ENCODE data around the gene WEE2.
"Not testable (repeated sequence)": the region's sequence is repeated elsewhere in the genome, so short reads cannot be mapped to it uniquely, and the experiment has no call there.

Gene WEE2

GRCh38 chr7:141714571-141714970, 6.4 kb downstream of the WEE2 start:
- no peak for DNase-seq (ENCODE audit: low read depth in 2 of 2)

GRCh38 chr7:141715018-141715417, 6.9 kb downstream of the WEE2 start:
- DNase-seq (ENCODE audit: low read depth in 2 of 2), result no peak

DNA sequence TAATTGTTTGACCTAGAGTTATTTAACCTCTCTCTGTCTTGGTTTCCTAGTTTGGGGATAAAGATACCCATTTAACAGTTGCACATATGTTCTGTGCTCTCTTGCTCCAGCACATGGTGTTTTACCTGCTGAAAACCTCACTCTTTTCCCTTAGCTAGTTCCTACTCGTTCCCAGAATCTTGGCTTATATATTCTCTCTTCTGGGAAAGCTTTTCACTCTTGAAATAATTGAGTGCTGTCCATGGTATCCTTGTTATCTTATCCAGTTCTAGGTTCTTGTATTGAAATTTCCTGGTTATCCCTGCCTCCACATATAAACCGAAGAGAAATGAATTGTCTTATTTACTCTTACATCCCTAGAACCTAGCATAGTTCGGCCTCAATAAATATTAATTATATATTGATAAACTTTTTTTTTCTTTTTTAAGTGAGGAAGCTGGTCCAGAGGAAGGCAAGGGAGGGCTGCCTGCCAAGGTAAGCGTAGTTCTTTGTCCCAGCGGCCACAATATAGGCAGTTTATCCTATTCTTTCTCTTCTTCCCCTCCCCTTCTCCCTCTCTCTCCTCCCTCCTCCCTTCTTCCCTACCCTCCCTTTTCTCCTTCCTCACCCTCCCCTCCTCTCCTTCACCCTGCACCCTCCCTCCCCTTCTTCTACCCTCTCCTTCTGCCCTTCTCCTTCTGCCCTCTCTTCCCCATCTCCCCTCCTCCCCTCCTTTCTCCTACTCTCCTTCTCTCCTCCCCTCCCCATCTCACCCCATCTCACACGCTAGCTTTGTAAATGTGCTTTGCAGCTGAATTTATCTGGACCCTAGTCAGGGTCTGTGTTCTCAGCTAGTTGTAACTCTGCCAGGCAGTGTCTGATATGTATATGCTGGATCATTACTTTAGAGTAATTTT, 7.9 kb downstream of the WEE2 start:
- DNase-seq (ENCODE audit: low read depth in 2 of 2), result no peak

DNA sequence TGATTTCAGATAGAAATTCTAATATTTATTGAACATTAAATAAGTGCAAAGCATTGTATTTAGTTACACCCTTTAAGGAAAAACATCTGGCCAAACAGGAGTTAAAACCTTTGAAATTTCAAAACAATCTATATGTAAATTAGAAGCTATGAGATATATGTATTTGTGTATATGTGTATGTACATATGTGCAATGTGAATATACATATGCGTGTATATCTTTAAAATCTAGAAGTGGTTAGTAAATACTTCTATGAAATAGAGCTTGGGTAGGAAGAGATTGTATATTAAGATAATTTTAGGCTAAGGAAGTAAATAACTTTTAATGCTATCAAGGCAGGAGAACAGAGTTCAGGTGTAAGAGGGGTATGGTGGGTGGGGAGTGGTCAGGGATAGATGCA, 9.3 kb downstream of the WEE2 start:
- DNase-seq (ENCODE audit: low read depth in 2 of 2), result no peak

DNA sequence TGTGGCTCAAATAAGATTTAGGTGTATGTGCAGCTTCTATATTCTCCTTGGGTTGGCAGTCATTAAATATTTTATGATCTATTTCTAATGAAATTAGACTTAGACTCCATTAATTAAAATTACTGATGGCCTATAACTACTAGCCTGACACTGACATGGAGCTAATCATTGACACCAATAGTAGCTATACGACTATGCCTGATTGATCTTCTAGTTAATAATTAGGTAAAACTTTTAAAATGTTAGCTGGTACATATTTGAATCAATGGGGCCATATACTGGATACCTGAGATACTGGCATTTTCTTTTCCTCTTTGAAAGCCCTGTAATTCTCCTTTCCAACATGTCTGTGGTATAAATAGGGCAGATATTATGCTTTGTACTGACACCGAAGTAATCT, 14.4 kb downstream of the WEE2 start:
- DNase-seq (ENCODE audit: low read depth in 2 of 2), result no peak

DNA sequence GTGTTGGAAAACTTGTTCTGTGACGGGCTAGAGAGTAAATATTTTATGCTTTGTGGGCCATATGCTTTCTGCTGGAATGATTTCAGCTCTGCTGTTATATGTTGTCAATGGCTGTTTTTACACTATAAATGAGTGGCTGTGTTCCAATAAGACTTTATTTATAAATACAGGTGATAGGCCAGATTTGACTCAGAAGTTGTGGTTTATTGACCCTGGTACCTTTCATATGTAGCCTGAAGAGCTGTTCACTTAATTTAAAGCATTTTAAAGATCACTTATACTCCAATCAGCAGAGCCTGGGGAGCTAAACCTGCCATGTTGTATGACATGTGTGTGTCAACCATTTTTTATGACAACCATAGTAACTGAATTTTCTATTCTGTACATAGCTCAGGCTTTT, 20.9 kb downstream of the WEE2 start:
- DNase-seq (ENCODE audit: low read depth in 2 of 2), result no peak

DNA sequence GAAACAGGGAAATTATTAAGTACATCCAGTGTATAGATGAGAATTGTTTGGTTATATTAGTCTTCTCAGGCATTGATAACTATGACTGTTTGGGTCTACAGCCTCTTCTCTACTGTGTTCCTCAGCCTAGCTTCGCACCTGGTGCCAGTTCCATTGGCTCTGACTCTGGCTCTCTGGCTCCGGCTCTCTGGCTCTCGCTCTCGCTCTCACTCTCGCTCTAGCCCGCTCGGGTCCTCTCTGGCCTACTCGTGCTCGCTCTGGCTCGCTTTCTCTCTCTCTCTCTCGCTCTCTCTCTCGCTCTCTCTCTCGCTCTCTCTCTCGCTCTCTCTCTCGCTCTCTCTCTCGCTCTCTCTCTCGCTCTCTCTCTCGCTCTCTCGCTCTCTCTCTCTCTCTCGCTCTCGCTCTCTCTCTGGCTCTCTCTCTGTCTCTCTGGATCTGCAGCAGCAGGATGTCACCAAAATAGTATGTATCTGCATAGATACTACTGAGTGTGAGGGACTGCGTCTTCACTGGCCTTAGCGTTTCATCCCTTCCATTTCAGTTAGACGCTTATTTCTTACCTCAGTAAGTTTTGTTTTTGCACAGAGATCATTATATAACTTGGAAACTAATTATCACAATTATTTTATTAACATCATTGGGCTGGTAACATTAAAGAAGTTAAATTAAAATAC, 23.5 kb downstream of the WEE2 start:
- DNase-seq (ENCODE audit: low read depth in 2 of 2), result no peak

- DNase-seq (ENCODE audit: low read depth in 2 of 2), result no peak
These were observed 29.1 kb downstream of the WEE2 start for GRCh38 chr7:141737118-141737835.

- peak; percentile 82 to 83 for DNase-seq (ENCODE audit: low read depth in 2 of 2)
These were observed 29.9 kb downstream of the WEE2 start, which contains the start of gene SSBP1 for GRCh38 chr7:141737836-141738591. Gene SSBP1 (plus strand): TSS chr7:141738358. CDS start chr7:141739167, 809 bp downstream.

GRCh38 chr7:141738592-141739013, 30.4 kb downstream of the WEE2 start:
- no peak for DNase-seq (ENCODE audit: low read depth in 2 of 2)

DNA sequence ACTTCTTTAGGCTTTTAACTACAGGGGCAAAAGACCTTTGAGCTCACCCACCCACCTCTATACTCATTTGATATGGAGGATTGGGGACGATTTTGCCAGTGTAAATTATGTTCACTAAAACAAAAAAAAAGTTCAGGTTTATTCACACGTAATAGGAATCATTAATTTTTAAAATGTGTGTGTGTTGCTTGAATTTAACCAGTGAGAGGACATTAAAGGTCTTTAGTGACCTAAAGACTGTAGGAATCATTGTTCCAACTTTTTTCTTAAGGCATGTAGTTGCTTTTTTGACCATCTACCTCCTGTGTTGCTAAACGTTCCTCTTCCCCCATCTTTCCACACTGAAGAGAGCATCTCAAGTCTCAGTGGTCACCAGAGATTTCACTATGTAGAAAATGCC, 31.1 kb downstream of the WEE2 start:
- no peak for DNase-seq (ENCODE audit: low read depth in 2 of 2)

- DNase-seq (ENCODE audit: low read depth in 2 of 2), result no peak
These were observed 34.1 kb downstream of the WEE2 start for GRCh38 chr7:141742229-141742628.

DNA sequence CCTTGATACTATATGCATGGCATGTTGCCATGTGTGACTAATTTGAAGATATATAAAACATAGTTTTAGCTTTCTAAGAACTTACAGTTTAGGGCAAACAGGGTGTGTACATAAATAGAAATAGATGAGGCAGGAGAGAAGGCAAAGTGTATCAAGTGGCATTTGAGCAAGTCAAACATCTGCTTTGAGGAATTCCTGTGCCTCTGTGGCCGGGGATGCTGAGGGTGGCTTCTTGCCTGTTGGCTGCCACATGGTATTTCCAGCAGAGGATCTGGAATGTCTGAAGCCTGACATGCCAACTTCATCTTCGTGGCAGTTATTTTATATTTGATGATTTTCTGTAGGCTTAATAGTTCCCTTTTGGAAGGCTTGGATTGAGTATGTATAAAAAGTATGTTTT, 36.0 kb downstream of the WEE2 start:
- no peak for DNase-seq (ENCODE audit: low read depth in 2 of 2)

- no peak for DNase-seq (ENCODE audit: low read depth in 2 of 2)
These were observed 40.2 kb downstream of the WEE2 start for GRCh38 chr7:141748396-141748795.

DNA sequence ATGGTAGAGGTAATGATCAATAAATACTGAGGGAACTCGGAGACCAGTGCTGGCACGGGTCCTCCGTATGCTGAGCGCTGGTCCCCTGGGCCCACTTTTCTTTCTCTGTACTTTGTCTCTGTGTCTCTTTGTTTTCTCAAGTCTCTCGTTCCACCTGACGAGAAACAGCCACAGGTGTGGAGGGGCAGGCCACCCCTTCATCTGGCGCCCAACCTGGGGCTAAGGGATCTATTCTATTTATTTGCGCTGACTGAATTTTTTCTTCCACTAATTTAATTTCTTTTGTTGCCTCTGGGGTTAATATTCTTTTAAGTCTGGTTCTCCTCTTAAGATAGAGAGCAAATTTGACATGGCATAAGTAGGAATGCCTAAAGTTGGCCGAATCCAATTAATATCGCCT, 43.8 kb downstream of the WEE2 start:
- DNase-seq (ENCODE audit: low read depth in 2 of 2), result not testable (repeated sequence)

- no peak for DNase-seq (ENCODE audit: low read depth in 2 of 2)
These were observed 44.5 kb downstream of the WEE2 start for GRCh38 chr7:141752634-141753033.

- DNase-seq (ENCODE audit: low read depth in 2 of 2), result no peak
These were observed 46.8 kb downstream of the WEE2 start for GRCh38 chr7:141754939-141755338.

DNA sequence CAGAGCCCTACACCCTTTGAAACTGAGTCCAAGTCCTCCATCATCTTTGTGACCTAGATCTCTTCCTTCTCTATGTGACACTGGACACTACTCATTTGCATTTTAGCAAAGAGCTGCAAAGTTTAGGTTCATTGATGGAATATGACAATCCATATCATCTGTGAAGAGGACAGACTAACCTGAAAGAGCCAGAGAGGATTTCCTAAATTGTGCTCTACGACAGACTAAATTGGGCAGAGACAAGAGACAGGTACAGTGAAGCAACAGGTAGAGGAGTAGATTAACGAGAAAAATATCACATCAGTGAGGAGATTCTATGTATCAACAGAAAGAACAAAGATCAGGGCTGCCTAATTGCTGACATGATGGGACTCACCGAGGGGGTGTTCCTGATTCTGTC, 55.6 kb downstream of the WEE2 start, which contains the start of gene TAS2R3:
TSS of gene TAS2R3 (plus strand) at position 301 of the 400 bp plus-strand sequence. CDS start at position 363, 62 bp downstream.
- no peak for DNase-seq (ENCODE audit: low read depth in 2 of 2)

DNA sequence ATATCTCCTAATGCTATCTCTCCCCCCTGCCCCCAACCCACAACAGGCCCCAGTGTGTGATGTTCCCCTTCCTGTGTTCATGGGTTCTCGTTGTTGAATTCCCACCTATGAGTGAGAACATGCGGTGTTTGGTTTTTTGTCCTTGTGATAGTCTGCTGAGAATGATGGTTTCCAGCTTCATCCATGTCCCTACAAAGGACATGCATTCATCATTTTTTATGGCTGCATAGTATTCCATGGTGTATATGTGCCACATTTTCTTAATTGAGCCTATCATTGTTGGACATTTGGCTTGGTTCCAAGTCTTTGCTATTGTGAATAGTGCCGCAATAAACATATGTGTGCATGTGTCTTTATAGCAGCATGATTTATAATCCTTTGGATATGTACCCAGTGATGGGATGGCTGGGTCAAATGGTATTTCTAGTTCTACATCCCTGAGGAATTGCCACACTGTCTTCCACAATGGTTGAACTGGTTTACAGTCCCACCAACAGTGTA, 62.0 kb downstream of the WEE2 start:
- not testable (repeated sequence) for DNase-seq (ENCODE audit: low read depth in 2 of 2)

GRCh38 chr7:141776374-141776773, 68.2 kb downstream of the WEE2 start, which contains the start of gene TAS2R4:
Gene TAS2R4 (plus strand): TSS chr7:141776674. CDS start chr7:141778489, 1,815 bp downstream.
- DNase-seq (ENCODE audit: low read depth in 2 of 2), result no peak

Data from stimulated activated CD8-positive, alpha-beta memory T cell treated with anti-CD3 and anti-CD28 coated beads, Interleukin-15, amount 100 ng/mL, for 48 hours (primary cell).